CD4-positive, CD25-positive, alpha-beta regulatory T cell (primary cell): ENCODE results near the gene KDM7A. TPM values are rescaled to one million over a fixed set of nuclear protein-coding genes. Genes with fewer than 3 reads are reported as not detected.
A peak's percentile ranks its signal among the peaks of the same experiment; 100 is the strongest.

Source experiments
- ATAC-seq, 2 donors: fragments of 150-1000 bp; cut with Tn5 transposase; one replicate each; pipeline ENCODE4 v1.10.0; 2021; ENCODE audit warnings: low read depth in 2 of 2, moderate number of reproducible peaks in 2 of 2, moderate library complexity in 1 of 2
- DNase-seq, 3 donors: peaks; one replicate each; pipeline versions ENCODE4 v3.0.0 to v3.0.0-alpha.2; 2012 to 2022; ENCODE audit warnings: mixed read lengths in 1 of 3
- H3K27ac ChIP-seq: one replicate; pipeline ENCODE4 v1.7.0; 2013; ENCODE audit warnings: mild to moderate bottlenecking, low read length; ENCODE audit not compliant: insufficient read depth, poor library complexity, severe bottlenecking
- H3K27me3 ChIP-seq: one replicate; pipeline ENCODE4 v1.7.0; 2013; ENCODE audit warnings: low read length; ENCODE audit not compliant: control insufficient read depth, insufficient read depth
- H3K36me3 ChIP-seq: one replicate; pipeline ENCODE4 v1.7.0; 2013; ENCODE audit warnings: mild to moderate bottlenecking, low read length, moderate library complexity; ENCODE audit not compliant: control insufficient read depth, insufficient read depth
- H3K4me1 ChIP-seq: 2 replicates; pipeline ENCODE4 v1.7.0; 2013; ENCODE audit warnings: mild to moderate bottlenecking, low read length; ENCODE audit not compliant: insufficient read depth, control insufficient read depth, poor library complexity, severe bottlenecking
- H3K4me3 ChIP-seq: one replicate; pipeline ENCODE4 v1.7.0; 2013; ENCODE audit warnings: low read depth, mild to moderate bottlenecking, low read length, moderate library complexity
- H3K9me3 ChIP-seq, 2 experiments: 1 replicate in 1 of 2; 2 replicates in 1 of 2; pipeline ENCODE4 v1.7.0; 2013; ENCODE audit warnings: low read length in 2 of 2, mild to moderate bottlenecking in 1 of 2, moderate library complexity in 1 of 2; ENCODE audit not compliant: control insufficient read depth in 2 of 2
- H3K27ac Mint-ChIP-seq, 3 donors: one replicate each; pipeline ENCODE4 v1.8.0; 2020 to 2022; ENCODE audit warnings: mild to moderate bottlenecking in 3 of 3, mixed read lengths in 3 of 3, moderate library complexity in 2 of 3
- H3K27me3 Mint-ChIP-seq: one replicate; pipeline ENCODE4 v1.8.0; 2022; ENCODE audit warnings: mild to moderate bottlenecking, mixed read lengths
- H3K36me3 Mint-ChIP-seq: one replicate; pipeline ENCODE4 v1.8.0; 2020; ENCODE audit warnings: mixed read lengths
- H3K4me1 Mint-ChIP-seq, 4 donors: one replicate each; pipeline ENCODE4 v1.8.0; 2020 to 2022; ENCODE audit warnings: mixed read lengths in 4 of 4, mild to moderate bottlenecking in 1 of 4
- H3K4me3 Mint-ChIP-seq, 4 donors: one replicate each; pipeline ENCODE4 v1.8.0; 2020 to 2022; ENCODE audit warnings: mild to moderate bottlenecking in 4 of 4, mixed read lengths in 4 of 4, moderate library complexity in 3 of 4
- H3K9me3 Mint-ChIP-seq, 7 donors: one replicate each; pipeline ENCODE4 v1.8.0; 2020 to 2022; ENCODE audit warnings: mixed read lengths in 7 of 7, mild to moderate bottlenecking in 3 of 7, moderate library complexity in 2 of 7
- polyA plus RNA-seq, 4 donors: library from polyadenylated mRNA; unstranded; fragments of 300-500 nt; fragmentation: Illumina TruSeq; gene quantifications; one replicate each; pipeline ENCODE4 v1.2.3, GENCODE V29; 2021
- total RNA-seq: library from RNA; stranded (reverse); gene quantifications from one replicate; pipeline ENCODE4 v1.2.3, GENCODE V29; 2022

Gene KDM7A
- total and polyA plus RNA-seq, 5 donors from 2014 or later, result 3.2 to 52.0 (median 4.0) TPM

- Mint-ChIP-seq H3K4me1 (peaks cover 0 to 6% (median 2%) of the 10 kb centered on the region in 4 donors), H3K27me3 (peaks cover 12% of the 10 kb centered on the region), H3K9me3 (no peaks in the 10 kb centered on the region), H3K4me3 (peak overlapping the region in 1 of 4 donors; percentile 14), H3K36me3 (no peaks in the 10 kb centered on the region), H3K27ac (no peak overlapping the region)
- no peak for ATAC-seq
- no peaks in the 10 kb centered on the region for H3K36me3 ChIP-seq
- H3K27me3 ChIP-seq, result no peaks in the 10 kb centered on the region
- H3K27ac ChIP-seq, result no peak overlapping the region
- H3K4me3 ChIP-seq, result no peak overlapping the region
- H3K9me3 ChIP-seq, result no peaks in the 10 kb centered on the region
- no peaks in the 10 kb centered on the region for H3K4me1 ChIP-seq
- DNase-seq, result no peak
These were observed 98.4 kb downstream of the KDM7A start for GRCh38 chr7:140078392-140078791.

DNA sequence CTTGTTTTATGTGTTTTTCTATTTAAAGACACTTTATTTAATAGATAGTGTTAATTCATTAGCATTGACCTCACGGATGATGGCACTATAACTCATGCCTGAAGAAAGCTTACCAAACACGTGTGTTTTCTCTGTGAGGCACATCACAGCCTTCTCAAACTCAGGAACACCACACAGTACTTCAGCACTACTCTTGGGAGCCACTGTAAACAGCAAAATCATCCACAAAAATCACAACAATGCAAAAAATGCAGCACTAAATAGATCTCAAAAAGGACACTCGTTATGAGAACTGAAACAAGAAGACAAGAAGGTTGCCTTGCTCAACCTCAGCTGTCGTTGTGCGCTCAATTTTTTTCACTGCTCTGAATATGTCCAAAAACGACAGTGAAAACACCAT, 102.0 kb downstream of the KDM7A start:
- Histone ChIP-seq H3K27ac (no peak overlapping the region), H3K4me3 (no peak overlapping the region), H3K27me3 (no peaks in the 10 kb centered on the region), H3K36me3 (no peaks in the 10 kb centered on the region), H3K4me1 (no peaks in the 10 kb centered on the region), H3K9me3 (no peaks in the 10 kb centered on the region)
- H3K36me3 Mint-ChIP-seq, result no peaks in the 10 kb centered on the region
- H3K4me1 Mint-ChIP-seq, result peaks cover 0 to under 1% (median 0%) of the 10 kb centered on the region in 4 donors
- H3K4me3 Mint-ChIP-seq, result no peak overlapping the region
- peak overlapping the region in 1 of 3 donors; percentile 71 for H3K27ac Mint-ChIP-seq
- no peak for DNase-seq
- no peak for ATAC-seq
- peaks cover 0 to 3% (median 0%) of the 10 kb centered on the region in 7 donors for H3K9me3 Mint-ChIP-seq
- H3K27me3 Mint-ChIP-seq, result peaks cover 12% of the 10 kb centered on the region

GRCh38 chr7:140070546-140070945, 106.2 kb downstream of the KDM7A start:
- Histone ChIP-seq H3K27me3 (no peaks in the 10 kb centered on the region), H3K9me3 (peaks cover 21% of the 10 kb centered on the region in 2 experiments), H3K4me1 (no peaks in the 10 kb centered on the region), H3K27ac (no peak overlapping the region), H3K4me3 (no peak overlapping the region), H3K36me3 (no peaks in the 10 kb centered on the region)
- Mint-ChIP-seq H3K27me3 (peaks cover 1% of the 10 kb centered on the region), H3K4me3 (no peak overlapping the region), H3K36me3 (peaks cover 11% of the 10 kb centered on the region), H3K4me1 (peaks cover 0 to 7% (median 0%) of the 10 kb centered on the region in 4 donors), H3K9me3 (peaks cover 2 to 19% (median 10%) of the 10 kb centered on the region in 7 donors), H3K27ac (no peak overlapping the region)
- ATAC-seq (no peak), DNase-seq (no peak)

- no peak overlapping the region for H3K27ac ChIP-seq
- H3K27me3 ChIP-seq, result no peaks in the 10 kb centered on the region
- H3K4me3 ChIP-seq, result no peak overlapping the region
- H3K9me3 Mint-ChIP-seq, result peaks cover 2 to 19% (median 10%) of the 10 kb centered on the region in 7 donors
- H3K9me3 ChIP-seq, result peaks cover 21% of the 10 kb centered on the region in 2 experiments
- peak overlapping the region in 2 of 3 donors; percentile 6 to 8 for H3K27ac Mint-ChIP-seq
- no peaks in the 10 kb centered on the region for H3K27me3 Mint-ChIP-seq
- H3K4me1 ChIP-seq, result no peaks in the 10 kb centered on the region
- no peaks in the 10 kb centered on the region for H3K36me3 ChIP-seq
- peaks cover 11% of the 10 kb centered on the region for H3K36me3 Mint-ChIP-seq
- no peak overlapping the region for H3K4me3 Mint-ChIP-seq
- peaks cover 0 to 7% (median 0%) of the 10 kb centered on the region in 4 donors for H3K4me1 Mint-ChIP-seq
- peak in 1 of 2 donors; percentile 50 for ATAC-seq
- DNase-seq, result peak in 1 of 3 donors; percentile 29
These were observed 107.4 kb downstream of the KDM7A start for GRCh38 chr7:140069298-140069949.

GRCh38 chr7:140068033-140068432, 108.8 kb downstream of the KDM7A start:
- Mint-ChIP-seq H3K4me1 (peaks cover 0 to 17% (median 0%) of the 10 kb centered on the region in 4 donors), H3K36me3 (peaks cover 11% of the 10 kb centered on the region), H3K27me3 (no peaks in the 10 kb centered on the region), H3K27ac (no peak overlapping the region), H3K9me3 (peaks cover 2 to 19% (median 10%) of the 10 kb centered on the region in 7 donors), H3K4me3 (no peak overlapping the region)
- peaks cover 7% of the 10 kb centered on the region for H3K4me1 ChIP-seq
- no peak overlapping the region for H3K27ac ChIP-seq
- DNase-seq (no peak), ATAC-seq (no peak)
- peaks cover 21% of the 10 kb centered on the region in 2 experiments for H3K9me3 ChIP-seq
- H3K27me3 ChIP-seq, result no peaks in the 10 kb centered on the region
- H3K36me3 ChIP-seq, result no peaks in the 10 kb centered on the region
- H3K4me3 ChIP-seq, result no peak overlapping the region

- DNase-seq, result no peak
- Mint-ChIP-seq H3K27me3 (no peaks in the 10 kb centered on the region), H3K4me3 (peak overlapping the region in 1 of 4 donors; percentile 83), H3K27ac (no peak overlapping the region), H3K4me1 (peaks cover 0 to 19% (median 0%) of the 10 kb centered on the region in 4 donors), H3K9me3 (peaks cover 2 to 19% (median 10%) of the 10 kb centered on the region in 7 donors), H3K36me3 (peaks cover 11% of the 10 kb centered on the region)
- H3K36me3 ChIP-seq, result no peaks in the 10 kb centered on the region
- no peak overlapping the region for H3K27ac ChIP-seq
- peaks cover 21% of the 10 kb centered on the region in 2 experiments for H3K9me3 ChIP-seq
- no peak overlapping the region for H3K4me3 ChIP-seq
- no peaks in the 10 kb centered on the region for H3K27me3 ChIP-seq
- no peak for ATAC-seq
- H3K4me1 ChIP-seq, result peaks cover 7% of the 10 kb centered on the region
These were observed 109.7 kb downstream of the KDM7A start for GRCh38 chr7:140067052-140067451.

DNA sequence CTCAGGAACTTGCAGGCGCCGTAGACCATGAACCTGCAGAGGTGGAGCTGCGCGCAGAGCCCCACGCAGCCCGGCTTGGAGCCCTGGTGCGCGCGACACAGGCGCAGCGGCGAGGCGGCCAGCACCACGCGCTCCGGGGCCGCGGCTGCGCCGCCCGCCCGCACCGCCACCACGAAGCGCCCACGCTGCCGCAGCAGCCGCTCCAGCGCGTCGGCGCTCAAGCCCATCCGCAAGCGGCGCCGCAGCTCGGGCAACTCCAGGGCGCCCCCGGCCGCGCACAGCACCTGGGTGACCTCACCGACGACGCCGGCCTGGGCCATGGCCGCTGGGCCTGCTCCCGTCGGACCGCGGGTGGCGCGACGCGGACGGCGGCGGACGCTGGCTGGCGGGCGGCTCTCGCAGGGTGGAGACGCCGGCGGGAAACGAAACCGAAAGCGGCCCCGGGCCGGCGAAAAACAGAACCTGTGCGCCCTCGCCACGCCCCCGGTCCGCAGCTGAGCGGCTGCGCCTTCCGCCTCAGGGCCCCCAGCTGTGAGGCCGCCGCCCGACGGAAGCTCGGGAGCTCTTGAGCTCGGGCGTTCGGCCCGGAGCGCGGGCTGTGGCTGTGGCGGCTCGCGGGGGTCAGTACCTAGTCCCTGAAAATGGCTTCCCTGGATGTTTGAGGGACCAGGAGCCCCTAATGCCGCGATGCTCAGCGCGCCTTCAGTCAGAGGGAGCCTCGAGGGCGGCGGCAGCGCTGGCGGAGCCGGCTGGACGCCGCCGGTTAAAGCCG, 114.1 kb downstream of the KDM7A start, which contains the start of gene PARP12:
Gene PARP12 (minus strand): TSS at position 424 of the 772 bp plus-strand sequence. CDS start 104 bp downstream, at position 320.
- H3K4me3 ChIP-seq, result peak within 1 kb of the TSS; percentile 82
- no peaks in the 10 kb centered on the region for H3K27me3 ChIP-seq
- ATAC-seq, result peak; percentile 83 to 86
- Mint-ChIP-seq H3K4me1 (peaks cover 23 to 55% (median 33%) of the 10 kb centered on the region in 4 donors), H3K27me3 (no peaks in the 10 kb centered on the region), H3K4me3 (peak within 1 kb of the TSS; percentile 81 to 95 (median 92)), H3K27ac (peak within 1 kb of the TSS; percentile 83 to 99 (median 91)), H3K36me3 (peaks cover 11% of the 10 kb centered on the region), H3K9me3 (peaks cover 2 to 16% (median 9%) of the 10 kb centered on the region in 7 donors)
- peaks cover 18 to 20% of the 10 kb centered on the region in 2 experiments for H3K9me3 ChIP-seq
- peaks cover under 1% of the 10 kb centered on the region for H3K36me3 ChIP-seq
- H3K4me1 ChIP-seq, result peaks cover 50% of the 10 kb centered on the region
- peak; percentile 85 to 95 (median 85) for DNase-seq
- peak within 1 kb of the TSS; percentile 91 for H3K27ac ChIP-seq
